Astrocyte of the hippocampus (primary cell): ENCODE data around the gene GLIS1.

Experiments used
- DNase-seq: peaks from one replicate; pipeline ENCODE4 v3.0.0; 2011; ENCODE audit warnings: low read depth, low spot score

The GLIS1 gene

GRCh38 chr1:53495633-53496345, 243.2 kb downstream of the GLIS1 start:
- no peak for DNase-seq

- no peak for DNase-seq
Observed at GRCh38 chr1:53490351-53490750, 248.6 kb downstream of the GLIS1 start.

GRCh38 chr1:53486395-53487026, 252.5 kb downstream of the GLIS1 start:
- no peak for DNase-seq

GRCh38 chr1:53485478-53486394, 253.2 kb downstream of the GLIS1 start:
- peak; percentile 93 for DNase-seq

GRCh38 chr1:53484705-53485477, 254.1 kb downstream of the GLIS1 start:
- DNase-seq = no peak

GRCh38 chr1:53483656-53484055, 255.3 kb downstream of the GLIS1 start:
- no peak for DNase-seq

GRCh38 chr1:53483170-53483569, 255.8 kb downstream of the GLIS1 start:
- DNase-seq = no peak

- no peak for DNase-seq
Observed at GRCh38 chr1:53482441-53483153, 256.4 kb downstream of the GLIS1 start.

GRCh38 chr1:53481456-53481855, 257.5 kb downstream of the GLIS1 start:
- DNase-seq = no peak

GRCh38 chr1:53480678-53481077, 258.3 kb downstream of the GLIS1 start:
- no peak for DNase-seq

GRCh38 chr1:53478502-53478818, 260.5 kb downstream of the GLIS1 start:
- no peak for DNase-seq

- no peak for DNase-seq
Observed at GRCh38 chr1:53477651-53478501, 261.1 kb downstream of the GLIS1 start.

- DNase-seq = no peak
Observed at GRCh38 chr1:53476579-53476978, 262.4 kb downstream of the GLIS1 start.

GRCh38 chr1:53475664-53476063, 263.3 kb downstream of the GLIS1 start:
- DNase-seq = no peak

GRCh38 chr1:53473463-53473862, 265.5 kb downstream of the GLIS1 start:
- no peak for DNase-seq

- DNase-seq = no peak
Observed at GRCh38 chr1:53471000-53471399, 268.0 kb downstream of the GLIS1 start.

GRCh38 chr1:53470584-53470983, 268.4 kb downstream of the GLIS1 start:
- DNase-seq = no peak

- DNase-seq = peak; percentile 84
Observed at GRCh38 chr1:53470155-53470554, 268.8 kb downstream of the GLIS1 start.

GRCh38 chr1:53469373-53469772, 269.6 kb downstream of the GLIS1 start:
- no peak for DNase-seq

- no peak for DNase-seq
Observed at GRCh38 chr1:53468374-53468773, 270.6 kb downstream of the GLIS1 start.
